SK-N-SH (cell line): ENCODE measurements around the gene METTL1.

Experiments used
- CTCF ChIP-seq: fragments of 200-600 bp; sonication (generic); IDR thresholded peaks from 2 replicates; pipeline ENCODE4 v1.6.1; 2017; ENCODE audit warnings: antibody characterized with exemption, mild to moderate bottlenecking, moderate library complexity
- ELF1 ChIP-seq: IDR thresholded peaks from 2 replicates; pipeline ENCODE4 v1.4.0; 2012
- POLR2AphosphoS5 ChIP-seq: IDR thresholded peaks from 2 replicates; pipeline ENCODE4 v1.6.1; 2012; ENCODE audit warnings: low read depth, low read length
- RCOR1 ChIP-seq: fragments of 150-350 bp; IDR thresholded peaks from 2 replicates; pipeline ENCODE4 v1.6.1; 2017; ENCODE audit warnings: antibody characterized with exemption, low read length
- RFX5 ChIP-seq: IDR thresholded peaks from 2 replicates; pipeline ENCODE4 v1.6.1; 2012; ENCODE audit warnings: mild to moderate bottlenecking, improper control_type of control experiment, low read length
- TAF1 ChIP-seq: IDR thresholded peaks from 2 replicates; pipeline ENCODE4 v1.6.1; 2012; ENCODE audit warnings: low read depth, mild to moderate bottlenecking, low read length, moderate library complexity, borderline replicate concordance

- TF ChIP-seq ELF1 = no peak
- no peak for TF ChIP-seq RCOR1
- TF ChIP-seq TAF1 = no peak
- no peak; the same call in 1 of the 2 replicates for TF ChIP-seq POLR2AphosphoS5
- no peak for TF ChIP-seq RFX5
- no peak for TF ChIP-seq CTCF
Measured at GRCh38 chr12:57751432-57751787, 20.5 kb downstream of the METTL1 start.
